ENCODE results near the gene SENP5.
"Not testable (repeated sequence)": the region's sequence is repeated elsewhere in the genome, so short reads cannot be mapped to it uniquely, and the experiment has no call there.

The SENP5 gene, protein sequence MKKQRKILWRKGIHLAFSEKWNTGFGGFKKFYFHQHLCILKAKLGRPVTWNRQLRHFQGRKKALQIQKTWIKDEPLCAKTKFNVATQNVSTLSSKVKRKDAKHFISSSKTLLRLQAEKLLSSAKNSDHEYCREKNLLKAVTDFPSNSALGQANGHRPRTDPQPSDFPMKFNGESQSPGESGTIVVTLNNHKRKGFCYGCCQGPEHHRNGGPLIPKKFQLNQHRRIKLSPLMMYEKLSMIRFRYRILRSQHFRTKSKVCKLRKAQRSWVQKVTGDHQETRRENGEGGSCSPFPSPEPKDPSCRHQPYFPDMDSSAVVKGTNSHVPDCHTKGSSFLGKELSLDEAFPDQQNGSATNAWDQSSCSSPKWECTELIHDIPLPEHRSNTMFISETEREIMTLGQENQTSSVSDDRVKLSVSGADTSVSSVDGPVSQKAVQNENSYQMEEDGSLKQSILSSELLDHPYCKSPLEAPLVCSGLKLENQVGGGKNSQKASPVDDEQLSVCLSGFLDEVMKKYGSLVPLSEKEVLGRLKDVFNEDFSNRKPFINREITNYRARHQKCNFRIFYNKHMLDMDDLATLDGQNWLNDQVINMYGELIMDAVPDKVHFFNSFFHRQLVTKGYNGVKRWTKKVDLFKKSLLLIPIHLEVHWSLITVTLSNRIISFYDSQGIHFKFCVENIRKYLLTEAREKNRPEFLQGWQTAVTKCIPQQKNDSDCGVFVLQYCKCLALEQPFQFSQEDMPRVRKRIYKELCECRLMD

DNA sequence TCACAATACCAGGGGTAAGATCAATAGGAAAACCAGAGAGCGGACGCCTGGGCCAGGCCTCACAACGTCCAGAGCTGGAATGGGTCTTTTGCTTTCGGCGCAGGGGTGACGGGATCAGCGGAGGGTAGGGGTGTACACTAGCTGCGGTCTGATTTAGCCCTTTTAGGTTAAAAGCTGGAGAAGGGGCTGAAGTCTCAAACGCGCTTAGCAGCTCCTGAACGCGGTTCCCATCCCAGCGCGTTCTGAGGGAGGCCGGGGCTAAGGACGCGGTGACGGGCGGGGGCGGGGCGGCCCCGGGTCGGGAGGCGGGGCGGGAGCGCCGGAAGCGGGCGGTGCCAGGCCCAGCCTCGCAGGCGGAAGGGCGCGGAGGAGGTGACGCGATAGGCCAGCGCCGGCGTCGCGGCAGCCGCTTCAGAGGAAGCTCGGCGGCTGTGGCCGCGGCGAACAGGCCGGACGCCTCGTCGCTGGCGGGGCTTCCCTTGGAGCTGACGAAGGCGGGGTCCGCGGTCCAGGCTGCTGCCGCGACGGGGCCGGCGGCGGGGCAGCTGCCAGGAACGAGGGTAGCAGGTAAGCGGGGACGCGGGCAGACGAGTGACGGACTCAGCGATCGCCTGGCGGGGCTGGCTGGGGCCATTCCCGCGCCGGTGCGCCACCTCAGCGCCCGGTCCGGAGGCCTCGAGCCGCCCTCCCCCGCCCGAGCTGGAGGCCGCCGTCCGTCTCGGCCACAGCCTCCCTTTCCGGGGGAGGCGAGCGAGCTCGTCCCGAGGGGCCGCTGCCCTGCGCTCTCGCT, at the start of gene SENP5:
TSS of gene SENP5 (plus strand) at position 414 of the 790 bp plus-strand sequence. CDS start 17,262 bp downstream, outside the sequence.
- DNase-seq, result peak; percentile 90 to 94

GRCh38 chr3:196821806-196822355, 45.8 kb upstream of the SENP5 start:
- no peak for DNase-seq

DNA sequence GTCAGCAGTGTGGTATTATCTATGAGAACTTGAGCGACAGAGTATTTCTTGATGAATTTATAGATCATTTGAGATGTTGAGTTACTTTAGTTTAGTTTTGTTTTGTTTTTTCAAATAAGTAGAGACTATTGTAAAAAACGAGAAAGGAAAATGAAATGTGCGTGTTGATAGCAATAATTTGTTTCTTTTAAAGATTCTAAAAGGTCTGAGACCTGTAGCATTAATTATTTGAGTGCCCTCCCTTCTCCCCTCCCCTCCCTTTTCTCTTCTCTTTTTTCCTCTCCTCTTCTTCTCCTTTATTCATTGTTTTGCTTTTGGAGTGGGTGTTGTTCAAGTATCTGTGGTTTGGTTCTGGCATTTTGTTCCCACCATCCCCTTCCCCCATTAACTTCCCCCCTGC, 38.1 kb upstream of the SENP5 start:
- DNase-seq, result not testable (repeated sequence)

DNA sequence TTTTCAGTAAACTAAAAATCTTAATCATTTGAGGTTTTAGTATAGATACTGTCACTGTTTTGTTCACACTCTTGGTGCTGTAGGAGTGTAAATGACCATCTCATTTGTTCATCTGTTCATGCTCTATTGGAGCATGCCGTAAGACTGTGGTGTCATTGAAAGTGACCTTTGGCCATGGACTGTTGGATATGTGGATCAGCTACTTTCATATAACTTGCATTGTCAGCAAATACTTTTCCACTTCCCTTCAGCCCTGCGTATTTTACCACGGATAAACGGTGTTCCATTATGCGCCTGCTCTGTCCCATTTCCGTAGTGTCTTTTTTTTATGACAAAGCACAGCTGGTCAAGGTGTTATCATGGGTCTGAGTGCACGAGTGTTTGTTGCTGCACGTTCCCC, 32.6 kb upstream of the SENP5 start:
- DNase-seq, result no peak

GRCh38 chr3:196836626-196837025, 31.1 kb upstream of the SENP5 start:
- DNase-seq, result not testable (repeated sequence)

DNA sequence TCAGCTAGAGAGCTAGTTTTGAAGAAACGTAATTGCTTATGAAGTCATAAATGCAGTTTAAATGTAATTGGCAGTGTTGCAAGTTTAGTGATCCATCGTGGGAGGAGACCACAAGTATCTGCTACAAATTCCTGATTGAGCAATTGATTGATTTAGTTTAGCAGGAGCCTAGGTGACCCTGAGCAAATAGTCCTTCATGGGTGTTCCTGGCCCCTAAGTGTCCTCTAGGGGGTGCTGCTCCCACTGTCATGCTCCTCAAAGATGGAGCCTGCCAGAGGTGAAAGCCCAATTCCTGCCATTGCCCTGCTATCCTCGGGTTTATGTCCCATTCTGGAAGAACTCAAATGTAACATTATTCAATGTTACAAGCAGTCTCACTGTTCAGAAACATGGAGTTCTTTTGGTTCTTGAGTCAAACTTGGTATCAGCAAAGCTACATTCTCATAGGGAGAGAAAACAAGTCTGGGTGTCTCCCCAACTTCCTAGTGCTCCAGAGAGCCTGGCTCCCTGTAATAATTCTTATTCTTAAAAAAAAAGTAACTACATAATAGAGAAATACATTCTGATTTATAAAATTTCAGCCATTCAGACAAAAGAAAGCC, 29.8 kb upstream of the SENP5 start:
- DNase-seq, result peak; percentile 80 to 82

DNA sequence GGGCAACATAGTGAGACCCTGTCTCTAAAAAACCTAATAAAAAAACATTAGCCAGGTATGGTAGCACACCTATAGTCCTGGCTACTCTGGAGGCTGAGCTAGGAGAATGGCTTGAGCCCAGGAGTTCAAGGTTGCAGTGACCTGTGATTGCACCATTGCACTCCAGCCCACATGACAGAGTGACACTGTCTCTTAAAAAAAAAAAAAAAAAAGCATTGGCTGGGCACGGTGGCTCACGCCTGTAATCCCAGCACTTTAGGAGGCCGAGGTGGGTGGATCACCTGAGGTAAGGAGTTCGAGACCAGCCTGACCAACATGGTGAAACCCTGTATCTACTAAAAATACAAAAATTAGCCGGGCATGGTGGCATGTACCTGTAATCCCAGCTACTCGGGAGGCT, 28.4 kb upstream of the SENP5 start:
- DNase-seq, result not testable (repeated sequence)

DNA sequence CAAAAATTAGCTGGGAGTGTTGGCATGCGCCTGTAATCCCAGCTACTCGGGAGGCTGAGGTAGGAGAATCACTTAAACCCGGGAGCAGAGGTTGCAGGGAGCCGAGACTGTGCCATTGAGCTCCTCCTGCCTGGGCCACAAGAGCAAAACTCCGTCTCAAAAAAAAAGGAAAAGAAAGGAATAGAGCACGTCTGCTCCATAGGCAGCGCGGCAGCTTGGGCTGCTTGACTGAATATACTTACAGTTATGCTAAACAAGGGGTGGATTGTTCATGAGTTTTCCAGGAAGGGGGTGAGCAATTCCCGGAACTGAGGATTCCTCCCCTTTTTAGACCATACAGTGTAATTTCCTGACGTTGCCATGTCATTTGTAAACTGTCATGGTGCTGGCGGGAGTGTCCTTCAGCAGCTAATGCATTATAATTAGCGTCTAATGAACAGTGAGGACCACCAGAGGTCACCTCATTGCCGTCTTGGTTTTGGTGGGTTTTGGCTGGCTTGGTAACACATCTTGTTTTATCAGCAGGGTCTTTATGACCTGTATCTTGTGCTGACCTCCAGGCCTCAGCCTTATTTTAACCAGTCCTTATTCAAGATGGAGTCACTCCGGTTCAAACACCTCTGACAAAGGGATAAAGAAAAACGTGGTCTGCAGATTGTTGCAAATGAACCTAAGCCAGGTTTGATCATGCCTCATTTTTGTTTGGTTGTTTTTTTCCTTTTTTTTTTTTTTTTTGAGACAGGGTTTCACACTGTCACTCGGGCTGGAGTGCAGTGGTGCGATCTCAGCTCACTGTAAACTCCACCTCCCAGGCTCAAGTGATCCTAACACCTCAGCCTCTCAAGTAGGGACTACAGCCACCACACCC, 24.9 kb upstream of the SENP5 start:
- DNase-seq, result no peak

- no peak for DNase-seq
Observed at GRCh38 chr3:196843435-196844110, 24.1 kb upstream of the SENP5 start.

GRCh38 chr3:196844235-196845219, 23.2 kb upstream of the SENP5 start:
- not testable (repeated sequence) for DNase-seq

DNA sequence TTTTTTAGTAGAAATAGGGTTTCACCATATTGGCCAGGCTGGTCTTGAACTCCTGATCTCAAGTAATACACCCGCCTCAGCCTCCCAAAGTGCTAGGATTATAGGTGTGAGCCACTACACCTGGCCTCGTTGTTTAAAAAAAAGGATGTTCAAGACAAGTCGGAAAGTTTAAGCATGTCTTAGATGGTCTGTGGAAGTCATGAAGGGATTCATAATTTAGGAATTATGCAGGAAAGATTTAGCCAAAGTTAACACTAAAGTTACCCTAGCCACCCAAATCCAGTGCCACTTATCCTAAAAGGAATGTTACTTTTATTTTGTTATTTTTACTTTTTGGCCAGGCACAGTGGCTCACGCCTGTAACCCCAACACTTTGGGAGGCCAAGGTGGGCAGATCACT, 19.3 kb upstream of the SENP5 start:
- DNase-seq, result not testable (repeated sequence)

GRCh38 chr3:196849180-196849741, 18.5 kb upstream of the SENP5 start:
- no peak for DNase-seq

GRCh38 chr3:196863000-196863399, 4.7 kb upstream of the SENP5 start:
- DNase-seq, result not testable (repeated sequence)

DNA sequence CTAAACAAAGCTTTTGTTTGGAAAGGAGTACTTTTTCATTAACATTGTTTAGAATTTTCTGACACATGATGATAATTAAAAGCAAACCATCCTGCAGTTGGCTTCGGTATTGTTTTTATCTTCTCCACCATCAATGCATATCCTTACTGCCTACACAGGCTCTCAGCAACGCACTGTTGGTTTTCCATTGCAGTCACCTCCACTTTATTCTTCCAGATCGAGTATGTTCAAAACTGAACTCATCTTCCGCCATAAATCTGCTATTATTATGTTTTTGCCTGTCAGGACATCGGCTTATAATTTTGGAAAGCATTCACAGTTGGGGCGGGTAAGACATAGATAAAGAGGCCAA, 589 bp upstream of the SENP5 start:
- no peak for DNase-seq

DNA sequence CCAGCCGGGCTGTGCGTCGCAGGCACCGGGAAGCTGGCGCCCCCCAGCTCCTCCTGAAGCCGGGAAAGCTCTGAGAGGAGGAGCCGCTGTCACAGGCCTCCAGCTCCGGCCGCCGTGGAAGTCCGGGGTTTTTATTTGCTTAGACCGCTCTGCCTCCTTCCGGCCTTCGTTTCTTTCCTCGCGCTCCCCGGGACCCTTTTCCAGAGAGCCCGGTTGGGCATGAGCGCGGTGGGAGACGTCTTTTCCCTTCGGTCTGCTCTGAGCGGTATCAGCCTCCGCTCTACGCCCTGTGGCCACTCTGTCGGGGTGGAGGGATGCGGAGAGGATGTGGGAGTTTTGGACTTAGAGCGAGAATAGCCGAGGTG, 559 bp downstream of the SENP5 start:
- no peak for DNase-seq

DNA sequence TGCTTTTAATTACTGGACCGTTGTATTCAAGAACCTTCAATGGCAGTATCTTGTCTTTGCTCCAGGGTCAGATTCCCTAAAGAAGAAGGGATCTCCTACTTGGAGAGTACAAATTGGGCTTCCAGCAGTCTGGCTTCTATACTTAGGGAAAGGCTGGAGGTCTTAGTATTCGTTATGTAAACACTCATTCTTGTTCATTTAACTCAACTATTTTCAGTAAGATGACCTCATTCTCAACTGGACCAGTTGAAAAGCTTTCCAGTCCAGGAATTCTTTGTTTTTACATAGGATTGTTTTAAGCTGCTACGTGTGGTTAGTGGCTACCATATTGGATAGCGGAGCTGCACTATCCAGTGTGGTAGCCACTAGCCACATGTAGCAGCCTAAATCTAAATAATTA, 4.6 kb downstream of the SENP5 start:
- DNase-seq, result no peak

- DNase-seq, result not testable (repeated sequence)
Observed at GRCh38 chr3:196874511-196875094, 6.9 kb downstream of the SENP5 start.

DNA sequence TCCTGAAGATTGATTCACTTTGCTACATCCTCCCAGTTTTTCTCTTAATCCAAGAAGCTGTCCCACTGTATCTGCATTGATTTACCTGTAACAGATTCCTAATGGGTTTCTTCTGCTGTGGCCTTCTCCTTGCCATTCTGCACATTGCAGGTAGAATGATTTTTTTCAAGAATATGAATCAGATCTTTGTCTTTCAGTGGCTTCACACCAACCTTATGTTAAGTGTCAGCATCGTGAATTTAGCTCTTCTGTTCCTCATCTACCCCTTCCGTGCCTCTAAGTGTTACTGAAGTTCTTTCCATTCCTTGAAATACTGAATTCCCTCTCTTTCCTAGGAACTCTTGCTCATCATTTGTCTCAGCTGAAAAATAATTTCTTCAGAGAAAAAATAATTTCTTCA, 7.5 kb downstream of the SENP5 start:
- DNase-seq, result no peak

GRCh38 chr3:196883361-196883760, 15.6 kb downstream of the SENP5 start:
- no peak for DNase-seq
